Smooth muscle cell (in vitro differentiated cells): ENCODE data around the gene NR1H4. TPM values are rescaled to one million over a fixed set of nuclear protein-coding genes. Genes with fewer than 3 reads are reported as not detected.

Experiments
- DNase-seq: peaks from one replicate; lab custom pipeline; 2025; ENCODE audit not compliant: unreplicated experiment; lab: John Stamatoyannopoulos, UW
- H2AFZ ChIP-seq: fragments of 200-600 bp; sonication (generic); 2 replicates; pipeline ENCODE4 v1.6.0; 2016; ENCODE audit warnings: antibody characterized with exemption, low read depth, mild to moderate bottlenecking
- H3F3A ChIP-seq: fragments of 200-600 bp; sonication (generic); 2 replicates; pipeline ENCODE4 v1.6.0; 2017; ENCODE audit warnings: antibody characterized with exemption, low read depth
- H3K27ac ChIP-seq: fragments of 200-600 bp; sonication (generic); 2 replicates; pipeline ENCODE4 v1.5.1; 2016; ENCODE audit warnings: low read depth, mild to moderate bottlenecking
- H3K27me3 ChIP-seq: fragments of 200-600 bp; sonication (generic); 2 replicates; pipeline ENCODE4 v1.6.1; 2016; ENCODE audit warnings: low read depth, mild to moderate bottlenecking
- H3K36me3 ChIP-seq: fragments of 200-600 bp; sonication (generic); 2 replicates; pipeline ENCODE4 v1.5.1; 2016; ENCODE audit warnings: low read depth
- H3K4me1 ChIP-seq: fragments of 200-600 bp; sonication (generic); 2 replicates; pipeline ENCODE4 v1.5.1; 2016; ENCODE audit warnings: low read depth
- H3K4me2 ChIP-seq: fragments of 200-600 bp; sonication (generic); 2 replicates; pipeline ENCODE4 v1.6.0; 2016; ENCODE audit warnings: mild to moderate bottlenecking
- H3K4me3 ChIP-seq: fragments of 200-600 bp; sonication (generic); 2 replicates; pipeline ENCODE4 v1.5.1; 2016; ENCODE audit warnings: mild to moderate bottlenecking
- H3K79me2 ChIP-seq: fragments of 200-600 bp; sonication (generic); 2 replicates; pipeline ENCODE4 v1.6.0; 2016; ENCODE audit warnings: low read depth, mild to moderate bottlenecking
- H3K9ac ChIP-seq: fragments of 200-600 bp; sonication (generic); 2 replicates; pipeline ENCODE4 v1.6.0; 2016; ENCODE audit warnings: low read depth
- H3K9me3 ChIP-seq: fragments of 200-600 bp; sonication (generic); replicated peaks from 2 replicates; pipeline ENCODE4 v1.5.1; 2016; ENCODE audit warnings: low read depth
- H4K20me1 ChIP-seq: fragments of 200-600 bp; sonication (generic); 2 replicates; pipeline ENCODE4 v1.6.0; 2016; ENCODE audit warnings: low read depth
- WGBS: methylation state at CpG from one replicate; pipeline ENCODE4 v1.1.7; 2016; ENCODE audit warnings: low lambda C conversion rate; 5-methylcytosine and 5-hydroxymethylcytosine counted together
- polyA plus RNA-seq: library from polyadenylated mRNA; unstranded; fragments of >200 nt; fragmentation: Nextera tagmentation; extraction: Ambion mirVana; gene quantifications from 2 replicates; pipeline ENCODE4 v1.2.1, GENCODE V29; 2016
- total RNA-seq: library from RNA; depleted of rRNA; stranded (reverse); fragments of >200 nt; gene quantifications from 2 replicates; pipeline ENCODE4 v1.2.3, GENCODE V29; 2014
- TF ChIP-seq, protein P1 (sequence below): fragments of 200-600 bp; sonication (generic); IDR thresholded peaks from 2 replicates; pipeline ENCODE4 v1.5.1; 2017; ENCODE audit warnings: borderline replicate concordance, mild to moderate bottlenecking, antibody characterized with exemption; ENCODE audit not compliant: insufficient read depth, poor library complexity, severe bottlenecking

The NR1H4 gene
- total and polyA plus RNA-seq, 2 experiments from 2014 or later, result not detected

DNA sequence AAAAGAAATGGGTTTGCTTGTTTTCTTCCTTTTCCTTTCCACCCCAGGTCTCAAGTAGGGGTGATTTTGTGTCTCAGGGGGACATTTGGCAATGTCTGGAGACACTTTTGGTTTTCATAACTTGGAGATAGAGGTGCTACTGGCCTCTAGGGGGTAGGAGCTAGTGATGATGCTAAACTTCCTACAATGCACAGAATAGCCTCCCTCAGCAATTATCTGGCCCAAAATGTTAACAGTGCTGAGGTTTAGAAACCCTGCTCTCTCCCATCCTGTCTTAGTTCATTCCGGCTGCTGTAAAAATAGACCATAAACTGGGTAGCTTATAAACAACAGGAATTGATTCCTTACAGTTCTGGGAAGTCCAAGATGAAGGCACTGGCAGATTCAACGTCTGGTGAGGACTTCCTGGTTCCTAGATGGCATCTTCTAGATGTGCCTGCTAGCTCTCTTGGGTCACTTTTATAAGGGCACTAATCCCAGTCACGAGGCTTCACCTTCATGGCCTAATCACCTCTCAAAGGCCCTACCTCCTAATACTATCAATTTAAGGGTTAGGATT lies 92.4 kb downstream of the NR1H4 start:
- no peaks in the 10 kb centered on the region for H3K36me3 ChIP-seq
- H4K20me1 ChIP-seq, result no peaks in the 10 kb centered on the region
- no peak overlapping the region for H3K9ac ChIP-seq
- H3K9me3 ChIP-seq, result no peaks in the 10 kb centered on the region
- no peak overlapping the region for H3K27ac ChIP-seq
- TF ChIP-seq, protein P1, sequence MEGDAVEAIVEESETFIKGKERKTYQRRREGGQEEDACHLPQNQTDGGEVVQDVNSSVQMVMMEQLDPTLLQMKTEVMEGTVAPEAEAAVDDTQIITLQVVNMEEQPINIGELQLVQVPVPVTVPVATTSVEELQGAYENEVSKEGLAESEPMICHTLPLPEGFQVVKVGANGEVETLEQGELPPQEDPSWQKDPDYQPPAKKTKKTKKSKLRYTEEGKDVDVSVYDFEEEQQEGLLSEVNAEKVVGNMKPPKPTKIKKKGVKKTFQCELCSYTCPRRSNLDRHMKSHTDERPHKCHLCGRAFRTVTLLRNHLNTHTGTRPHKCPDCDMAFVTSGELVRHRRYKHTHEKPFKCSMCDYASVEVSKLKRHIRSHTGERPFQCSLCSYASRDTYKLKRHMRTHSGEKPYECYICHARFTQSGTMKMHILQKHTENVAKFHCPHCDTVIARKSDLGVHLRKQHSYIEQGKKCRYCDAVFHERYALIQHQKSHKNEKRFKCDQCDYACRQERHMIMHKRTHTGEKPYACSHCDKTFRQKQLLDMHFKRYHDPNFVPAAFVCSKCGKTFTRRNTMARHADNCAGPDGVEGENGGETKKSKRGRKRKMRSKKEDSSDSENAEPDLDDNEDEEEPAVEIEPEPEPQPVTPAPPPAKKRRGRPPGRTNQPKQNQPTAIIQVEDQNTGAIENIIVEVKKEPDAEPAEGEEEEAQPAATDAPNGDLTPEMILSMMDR, result no peak
- H3K4me2 ChIP-seq, result no peak overlapping the region
- H3K79me2 ChIP-seq, result no peaks in the 10 kb centered on the region
- no peak for DNase-seq
- H3K27me3 ChIP-seq, result peaks cover 26% of the 10 kb centered on the region
- H3K4me3 ChIP-seq, result no peak overlapping the region
- no peak overlapping the region for H2AFZ ChIP-seq
- WGBS, result 72% methylated on average over 3 of the region's 3 CpGs
- H3F3A ChIP-seq, result no peaks in the 10 kb centered on the region
- peaks cover 7% of the 10 kb centered on the region for H3K4me1 ChIP-seq

DNA sequence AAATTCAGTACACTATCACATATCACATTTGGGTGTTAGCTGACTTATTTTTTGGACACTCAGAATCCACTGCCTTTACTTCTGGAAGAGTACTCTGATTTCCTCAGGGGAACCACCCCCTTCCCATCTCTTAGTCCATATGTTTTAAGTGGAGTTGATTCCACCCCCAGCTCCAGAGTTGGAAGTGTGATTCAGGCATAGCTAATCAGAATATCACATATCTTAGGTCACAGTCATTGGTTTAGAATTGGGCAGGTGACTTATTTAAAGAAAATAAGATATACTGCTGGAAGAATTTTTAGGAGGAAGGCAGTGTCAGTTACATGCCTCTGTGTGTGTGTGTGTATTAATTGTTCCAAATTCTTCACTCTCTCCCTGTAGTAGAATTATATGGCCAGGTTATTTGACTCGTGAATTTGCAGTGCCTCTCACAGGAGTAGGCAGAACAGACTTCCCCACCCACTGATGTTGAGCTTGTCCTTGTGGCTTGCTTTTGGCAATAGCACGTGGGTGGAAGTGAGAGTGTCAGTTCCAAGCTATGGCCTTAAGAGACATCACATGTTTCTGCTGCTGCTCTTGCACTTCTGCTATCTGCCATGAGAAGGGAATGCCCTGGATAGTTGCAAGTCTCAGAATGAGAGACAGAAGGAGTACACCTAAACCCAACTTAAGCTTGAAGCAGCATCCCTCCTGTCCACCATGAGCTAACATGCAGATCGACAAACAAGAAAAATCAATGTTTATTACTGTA lies 93.4 kb downstream of the NR1H4 start:
- no peak for DNase-seq
- H3K4me3 ChIP-seq, result no peak overlapping the region
- H3K4me2 ChIP-seq, result no peak overlapping the region
- H3F3A ChIP-seq, result no peaks in the 10 kb centered on the region
- H3K4me1 ChIP-seq, result peaks cover 7% of the 10 kb centered on the region
- 48% methylated on average over 3 of the region's 3 CpGs for WGBS
- H3K36me3 ChIP-seq, result no peaks in the 10 kb centered on the region
- H3K79me2 ChIP-seq, result no peaks in the 10 kb centered on the region
- H2AFZ ChIP-seq, result no peak overlapping the region
- TF ChIP-seq, protein P1, result no peak
- H3K9me3 ChIP-seq, result no peaks in the 10 kb centered on the region
- H3K27ac ChIP-seq, result no peak overlapping the region
- no peak overlapping the region for H3K9ac ChIP-seq
- no peaks in the 10 kb centered on the region for H4K20me1 ChIP-seq
- H3K27me3 ChIP-seq, result peaks cover 32% of the 10 kb centered on the region

DNA sequence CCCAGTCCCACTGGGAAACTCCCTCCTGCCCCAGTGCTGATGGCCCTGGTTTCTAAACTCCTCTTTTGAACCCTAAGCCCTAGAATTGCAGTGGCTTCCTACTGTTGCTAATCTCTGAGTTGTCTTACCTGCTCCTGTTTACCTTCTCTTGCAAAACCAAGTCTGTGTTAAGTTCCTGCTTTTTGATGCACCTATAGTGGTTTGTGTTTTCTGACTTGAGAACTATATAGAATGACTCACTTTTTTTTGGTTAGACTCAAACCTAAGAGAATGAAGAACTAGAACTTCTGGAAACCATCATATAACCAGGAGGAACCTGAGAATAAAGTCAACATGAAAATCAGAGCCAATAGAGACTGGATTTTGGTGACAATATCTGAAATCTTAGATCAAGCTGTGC lies 94.3 kb downstream of the NR1H4 start:
- Histone ChIP-seq H3K9me3 (no peaks in the 10 kb centered on the region), H3K9ac (no peak overlapping the region), H3F3A (no peaks in the 10 kb centered on the region), H3K4me3 (no peak overlapping the region), H3K79me2 (no peaks in the 10 kb centered on the region), H2AFZ (no peak overlapping the region), H3K27ac (no peak overlapping the region), H4K20me1 (no peaks in the 10 kb centered on the region), H3K4me1 (peaks cover 9% of the 10 kb centered on the region), H3K4me2 (no peak overlapping the region), H3K36me3 (no peaks in the 10 kb centered on the region), H3K27me3 (peaks cover 26% of the 10 kb centered on the region)
- DNase-seq, result no peak
- TF ChIP-seq, protein P1, result no peak

DNA sequence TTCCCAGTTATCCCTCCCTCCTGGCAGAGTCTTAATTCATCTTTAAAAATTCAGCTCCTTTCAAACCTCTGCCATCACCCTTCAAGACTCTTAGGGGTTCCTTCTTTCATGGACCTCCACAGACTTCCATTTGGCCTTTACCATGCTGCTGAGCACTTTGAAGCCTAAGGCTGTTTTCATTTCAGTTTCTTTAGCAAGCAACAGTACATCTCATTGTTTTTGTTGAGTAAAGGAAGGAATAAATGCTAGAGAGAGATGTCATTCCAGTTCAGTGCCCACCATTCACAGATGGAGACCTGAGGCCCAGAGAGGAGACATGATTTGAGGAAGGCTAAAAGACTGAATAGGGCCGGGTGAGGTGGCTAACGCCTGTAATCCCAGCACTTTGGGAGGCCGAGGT lies 98.5 kb downstream of the NR1H4 start:
- Histone ChIP-seq H3K36me3 (no peaks in the 10 kb centered on the region), H3K27ac (no peak overlapping the region), H3K9me3 (no peaks in the 10 kb centered on the region), H3K9ac (no peak overlapping the region), H3F3A (no peaks in the 10 kb centered on the region), H3K4me1 (peaks cover 17% of the 10 kb centered on the region), H2AFZ (no peak overlapping the region), H3K4me2 (no peak overlapping the region), H4K20me1 (no peaks in the 10 kb centered on the region), H3K27me3 (peaks cover 24% of the 10 kb centered on the region), H3K79me2 (peaks cover 11% of the 10 kb centered on the region), H3K4me3 (no peak overlapping the region)
- WGBS, result 94% methylated on average over 3 of the region's 3 CpGs
- TF ChIP-seq, protein P1, result no peak
- DNase-seq, result no peak
